HG03571 (cell line): ENCODE data around the gene EFCAB8.

Source experiments
- ATAC-seq: cut with Tn5 transposase; IDR thresholded peaks from one replicate; pipeline ENCODE4 v1.9.1; 2021; ENCODE audit not compliant: unreplicated experiment

EFCAB8 gene

GRCh38 chr20:32982617-32983458 lies 124.1 kb downstream of the EFCAB8 start:
- ATAC-seq: no peak

- no peak for ATAC-seq
Measured at GRCh38 chr20:32983459-32984112, 124.9 kb downstream of the EFCAB8 start.

- no peak for ATAC-seq
Measured at GRCh38 chr20:32984196-32984595, 125.5 kb downstream of the EFCAB8 start.

GRCh38 chr20:32984631-32985354 lies 126.1 kb downstream of the EFCAB8 start:
- ATAC-seq: no peak

GRCh38 chr20:32985596-32985995 lies 126.9 kb downstream of the EFCAB8 start:
- ATAC-seq: no peak

- no peak for ATAC-seq
Measured at GRCh38 chr20:32986331-32986966, 127.7 kb downstream of the EFCAB8 start.

- no peak for ATAC-seq
Measured at GRCh38 chr20:32987044-32987825, 128.5 kb downstream of the EFCAB8 start.

GRCh38 chr20:32988008-32988407 lies 129.3 kb downstream of the EFCAB8 start:
- no peak for ATAC-seq

GRCh38 chr20:32989507-32990283 lies 131.0 kb downstream of the EFCAB8 start:
- no peak for ATAC-seq

- ATAC-seq: no peak
Measured at GRCh38 chr20:32990426-32990825, 131.7 kb downstream of the EFCAB8 start.

- ATAC-seq: no peak
Measured at GRCh38 chr20:32991383-32991782, 132.7 kb downstream of the EFCAB8 start.

- no peak for ATAC-seq
Measured at GRCh38 chr20:32991792-32992641, 133.3 kb downstream of the EFCAB8 start.

GRCh38 chr20:32993496-32994050 lies 134.8 kb downstream of the EFCAB8 start:
- ATAC-seq: no peak

- no peak for ATAC-seq
Measured at GRCh38 chr20:32995802-32996201, 137.1 kb downstream of the EFCAB8 start.

- no peak for ATAC-seq
Measured at GRCh38 chr20:32997431-32997830, 138.7 kb downstream of the EFCAB8 start.

GRCh38 chr20:32999603-33000250 lies 141.0 kb downstream of the EFCAB8 start:
- no peak for ATAC-seq

- ATAC-seq: no peak
Measured at GRCh38 chr20:33000802-33001466, 142.2 kb downstream of the EFCAB8 start.
